ACHN (cell line): ENCODE results near the gene CPVL.

Experiments used
- DNase-seq: peaks from one replicate; pipeline ENCODE4 v3.0.0-alpha.2; 2015
- in situ Hi-C: cut with HindIII; loops from 2 replicates; pipeline ENCODE4 v1.10.0; 2017; ENCODE audit warnings: low sequenced_read_pairs, low pct_ligation_motif_present, low pct_unique_long_range_greater_than_20kb

Gene CPVL

DNA sequence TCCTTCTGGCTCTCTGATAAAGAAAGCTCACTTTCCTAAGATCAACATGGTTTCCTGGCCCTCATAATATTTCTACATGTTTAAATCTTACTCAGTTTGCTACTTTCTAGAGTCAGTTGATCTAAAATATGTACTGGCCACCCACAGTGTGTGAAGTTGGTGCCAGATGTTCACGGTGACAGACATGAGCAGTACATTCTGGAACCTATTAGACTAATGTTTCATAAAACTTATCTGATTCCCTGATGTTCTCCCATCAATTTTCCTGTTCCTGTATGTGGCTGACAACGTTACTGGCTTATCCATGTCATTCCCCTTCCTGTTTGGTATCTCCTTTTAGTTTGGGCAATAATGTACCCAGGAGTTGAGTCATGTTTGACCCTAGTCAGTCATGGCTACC lies 13.7 kb upstream of the CPVL start:
- in situ Hi-C loops: no loop called here
- no peak for DNase-seq

- in situ Hi-C loops: no loop called here
- DNase-seq: no peak
These were observed 12.6 kb upstream of the CPVL start for GRCh38 chr7:29158795-29159423.

GRCh38 chr7:29156907-29157452 lies 10.6 kb upstream of the CPVL start:
- in situ Hi-C loops: no loop called here
- DNase-seq: no peak

- no peak for DNase-seq
- in situ Hi-C loops: no loop called here
These were observed 7.7 kb upstream of the CPVL start for GRCh38 chr7:29154076-29154475.

GRCh38 chr7:29150856-29151255 lies 4.5 kb upstream of the CPVL start:
- in situ Hi-C loops: no loop called here
- no peak for DNase-seq

DNA sequence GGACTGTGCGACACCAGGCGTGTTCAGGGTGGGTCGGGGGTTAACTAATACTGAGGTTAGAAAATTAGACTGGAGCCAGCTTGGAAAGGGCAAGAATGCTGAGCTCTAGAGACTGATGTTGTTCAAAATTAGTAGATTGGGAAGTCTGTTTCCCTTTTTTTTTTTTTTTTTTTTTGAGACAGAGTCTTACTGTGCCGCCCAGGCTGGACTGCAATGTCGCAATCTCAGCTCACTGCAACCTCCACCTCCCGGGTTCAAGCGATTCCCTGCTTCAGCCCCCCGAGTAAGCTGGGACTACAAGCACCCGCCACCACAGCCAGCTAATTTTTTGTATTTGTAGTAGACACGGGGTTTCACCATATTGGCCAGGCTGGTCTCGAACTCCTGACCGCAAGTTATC lies 2.7 kb upstream of the CPVL start:
- in situ Hi-C loops: no loop called here
- DNase-seq: no peak

GRCh38 chr7:29147821-29148220 lies 1.5 kb upstream of the CPVL start:
- DNase-seq: no peak

DNA sequence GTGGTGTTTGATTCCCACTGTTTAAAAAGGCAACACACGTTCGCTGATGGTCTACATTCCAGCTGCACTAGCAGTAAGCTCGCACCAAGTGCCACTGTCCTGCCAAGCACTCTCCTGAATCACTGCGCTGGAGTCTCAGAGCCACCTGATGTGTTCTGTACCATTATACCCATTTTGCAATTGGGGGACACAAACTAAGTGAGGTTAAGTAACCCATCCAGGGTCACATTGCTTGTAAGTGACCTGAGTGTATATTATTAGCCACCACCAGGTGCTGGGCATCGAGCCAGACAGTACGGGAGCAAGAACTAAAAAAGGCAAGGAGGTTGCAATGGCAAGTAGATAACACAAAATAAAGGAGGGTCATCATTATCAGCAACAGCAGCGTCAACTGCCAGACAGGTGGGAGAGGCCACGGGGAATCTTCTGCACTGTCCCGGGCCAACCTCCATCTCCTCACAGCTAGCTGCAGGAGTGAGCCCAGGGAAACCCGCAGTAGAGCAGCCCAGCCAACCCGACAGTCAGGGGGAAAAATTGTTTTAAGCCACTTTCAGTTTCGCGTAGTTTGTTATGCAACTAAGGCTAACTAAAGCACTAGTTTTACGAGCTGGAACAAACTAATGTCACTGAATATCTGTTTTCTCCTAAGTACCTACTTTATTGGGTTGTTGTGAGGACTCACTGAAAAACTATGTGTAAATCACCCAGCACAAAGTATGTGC lies 712 bp upstream of the CPVL start:
- in situ Hi-C loops: no loop called here
- no peak for DNase-seq

More at GRCh38 chr7:29147821-29148220, 1.5 kb upstream of the CPVL start:
- in situ Hi-C loops: no loop called here

DNA sequence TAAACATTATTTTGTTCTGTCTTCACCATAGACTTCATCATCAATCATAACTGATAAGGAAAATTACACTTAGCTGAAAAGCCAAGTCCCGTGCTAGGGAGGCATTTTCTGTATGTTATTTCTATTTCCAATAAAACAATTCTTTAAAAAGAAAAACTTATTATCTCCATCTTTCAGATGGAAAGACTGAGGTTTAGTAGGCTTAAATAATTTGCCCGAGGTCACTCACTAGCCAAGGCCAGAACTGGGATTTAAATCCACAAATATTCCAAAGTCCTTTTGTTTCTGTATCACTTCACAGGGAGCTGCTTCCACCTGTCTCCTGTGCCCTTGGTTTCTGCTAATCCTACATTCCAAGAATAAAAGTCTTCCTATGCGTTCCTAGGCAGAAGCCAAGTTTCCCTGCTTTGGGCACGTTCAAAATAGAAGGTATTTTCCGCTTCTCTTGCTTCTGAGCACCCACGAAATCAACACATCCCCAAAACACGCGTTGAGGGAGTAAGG lies 732 bp downstream of the CPVL start:
- in situ Hi-C loops: no loop called here

GRCh38 chr7:29143751-29144150 lies 2.6 kb downstream of the CPVL start:
- in situ Hi-C loops: no loop called here
- DNase-seq: no peak

More for the DNA sequence above, 732 bp downstream of the CPVL start:
- DNase-seq: no peak

- in situ Hi-C loops: no loop called here
- DNase-seq: no peak
These were observed 4.2 kb downstream of the CPVL start for GRCh38 chr7:29142021-29142727.

DNA sequence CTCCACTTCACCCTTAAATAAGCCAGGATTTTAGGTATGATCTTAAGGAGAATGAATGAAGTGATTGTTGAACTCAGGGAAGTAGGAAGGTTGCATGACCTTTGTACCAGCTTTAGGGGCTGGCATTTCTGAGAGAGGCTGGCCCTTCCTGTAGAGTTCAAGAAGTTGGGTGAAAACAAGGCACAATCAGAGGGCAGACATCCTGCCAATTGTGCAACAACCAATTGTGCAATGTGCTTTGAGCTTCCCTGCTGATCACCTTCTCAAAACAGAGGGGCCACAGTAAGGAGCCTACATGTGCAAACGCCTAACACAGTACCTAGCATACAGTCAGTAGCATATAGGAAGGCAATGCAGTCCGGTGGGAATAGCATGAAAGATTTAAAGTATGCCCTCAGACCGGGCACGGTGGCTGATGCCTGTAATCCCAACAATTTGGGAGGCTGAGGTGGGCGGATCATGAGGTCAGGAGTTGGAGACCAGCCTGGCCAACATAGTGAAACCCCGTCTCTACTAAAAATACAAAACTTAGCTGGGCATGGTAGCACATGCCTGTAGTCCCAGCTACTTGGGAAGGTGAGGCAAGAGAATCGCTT lies 5.4 kb downstream of the CPVL start:
- in situ Hi-C loops: no loop called here
- no peak for DNase-seq

GRCh38 chr7:29139796-29140195 lies 6.5 kb downstream of the CPVL start:
- no peak for DNase-seq
- in situ Hi-C loops: no loop called here

DNA sequence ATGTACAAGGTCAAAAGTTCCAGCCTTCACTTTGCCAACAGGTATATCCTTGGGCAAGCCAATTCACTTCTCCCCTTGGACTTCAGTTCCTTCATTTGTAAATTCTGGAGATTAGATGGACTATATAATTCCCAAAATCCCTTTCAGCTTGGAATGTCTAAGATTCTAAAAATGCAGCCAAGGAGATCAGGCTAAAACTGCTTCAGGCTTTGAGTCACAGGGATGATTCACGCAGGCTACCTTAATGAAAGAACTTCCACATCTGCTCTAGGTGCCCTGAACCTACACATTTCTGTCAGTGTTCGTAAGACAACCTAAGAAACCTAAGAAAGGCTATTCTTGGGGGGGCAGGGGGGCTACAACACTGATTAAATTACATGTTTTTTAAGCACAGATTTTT lies 7.1 kb downstream of the CPVL start:
- DNase-seq: no peak
- in situ Hi-C loops: no loop called here

GRCh38 chr7:29138588-29138987 lies 7.7 kb downstream of the CPVL start:
- in situ Hi-C loops: no loop called here
- DNase-seq: no peak

- in situ Hi-C loops: no loop called here
- no peak for DNase-seq
These were observed 10.5 kb downstream of the CPVL start for GRCh38 chr7:29135846-29136245.

DNA sequence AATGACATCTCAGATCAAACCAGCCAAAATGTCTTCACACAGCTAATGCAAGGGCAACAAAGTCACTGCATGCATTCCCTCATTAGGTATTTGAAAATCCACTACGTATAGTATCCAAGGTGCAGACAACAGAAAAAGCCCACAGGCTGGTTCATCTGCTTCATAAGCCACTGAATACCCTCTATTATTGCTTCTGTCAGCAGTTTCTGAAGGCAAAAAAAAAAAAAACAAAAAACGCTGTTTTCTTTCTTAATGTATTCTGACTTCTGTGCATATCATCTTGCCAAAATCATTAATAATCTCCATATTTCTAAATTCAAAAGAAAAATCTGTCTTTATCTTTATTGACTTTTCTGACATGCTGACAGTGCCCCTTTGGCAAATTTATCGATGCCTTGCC lies 13.4 kb downstream of the CPVL start:
- no peak for DNase-seq
- in situ Hi-C loops: no loop called here

- in situ Hi-C loops: no loop called here
- no peak for DNase-seq
These were observed 14.7 kb downstream of the CPVL start for GRCh38 chr7:29131678-29132077.

DNA sequence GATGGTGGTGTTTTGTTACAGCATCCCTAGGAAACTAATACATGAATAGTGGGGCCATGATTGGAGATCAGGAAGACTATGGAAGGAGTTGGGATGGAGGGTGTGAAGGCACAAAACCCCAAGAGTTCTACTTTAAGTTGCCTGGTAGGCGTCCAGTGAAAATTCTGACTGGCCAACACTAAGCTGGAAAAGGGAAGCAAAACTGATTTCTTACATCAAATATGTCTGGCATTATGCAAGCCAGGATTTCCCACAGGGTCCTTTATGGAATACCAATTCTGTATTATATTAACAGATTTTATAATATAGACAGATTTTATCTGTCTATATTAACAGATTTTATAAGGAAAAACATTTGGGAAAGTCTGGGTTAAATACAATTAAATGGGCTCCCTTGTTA lies 16.2 kb downstream of the CPVL start:
- in situ Hi-C loops: no loop called here
- DNase-seq: no peak
